Muscle layer of colon (tissue), 2 donors: ENCODE data around the gene BUD13.

Experiments used
- H3K27ac ChIP-seq: one replicate; pipeline ENCODE4 v1.7.0; 2013; ENCODE audit warnings: low read depth, mild to moderate bottlenecking, low read length, moderate library complexity
- H3K27me3 ChIP-seq, 2 donors: one replicate each; pipeline ENCODE4 v1.7.0; 2013; ENCODE audit warnings: low read length in 2 of 2, mild to moderate bottlenecking in 2 of 2; ENCODE audit not compliant: insufficient read depth in 2 of 2, control insufficient read depth in 1 of 2
- H3K36me3 ChIP-seq: one replicate; pipeline ENCODE4 v1.7.0; 2013; ENCODE audit warnings: mild to moderate bottlenecking, low read length; ENCODE audit not compliant: insufficient read depth
- H3K4me1 ChIP-seq: one replicate; pipeline ENCODE4 v1.7.0; 2013; ENCODE audit warnings: mild to moderate bottlenecking, low read length; ENCODE audit not compliant: insufficient read depth
- H3K4me3 ChIP-seq, 2 donors: one replicate each; pipeline ENCODE4 v1.7.0; 2013; ENCODE audit warnings: low read length in 2 of 2, low read depth in 1 of 2, mild to moderate bottlenecking in 1 of 2, moderate library complexity in 1 of 2
- H3K9ac ChIP-seq: one replicate; pipeline ENCODE4 v1.7.0; 2013; ENCODE audit warnings: low read length
- H3K9me3 ChIP-seq: one replicate; pipeline ENCODE4 v1.7.0; 2013; ENCODE audit warnings: mild to moderate bottlenecking, low read length
- donor health status: abdominal sarcoma.
- donor health status: Adenocarcinoma of cecum.

Gene BUD13

GRCh38 chr11:116738975-116739374 is 33.8 kb downstream of the BUD13 start:
- Histone ChIP-seq H3K27me3 (no peaks in the 10 kb centered on the region), H3K27ac (no peak overlapping the region), H3K9ac (no peak overlapping the region), H3K9me3 (no peaks in the 10 kb centered on the region), H3K4me3 (no peak overlapping the region), H3K36me3 (no peaks in the 10 kb centered on the region), H3K4me1 (no peaks in the 10 kb centered on the region)

- Histone ChIP-seq H3K9me3 (no peaks in the 10 kb centered on the region), H3K9ac (no peak overlapping the region), H3K27me3 (peaks cover 0 to 6% of the 10 kb centered on the region in 2 donors), H3K4me1 (no peaks in the 10 kb centered on the region), H3K4me3 (no peak overlapping the region), H3K36me3 (no peaks in the 10 kb centered on the region), H3K27ac (no peak overlapping the region)
Measured at GRCh38 chr11:116736763-116737162, 36.0 kb downstream of the BUD13 start.

- Histone ChIP-seq H3K9me3 (no peaks in the 10 kb centered on the region), H3K9ac (no peak overlapping the region), H3K27ac (no peak overlapping the region), H3K4me1 (no peaks in the 10 kb centered on the region), H3K27me3 (peaks cover 0 to 22% of the 10 kb centered on the region in 2 donors), H3K4me3 (no peak overlapping the region), H3K36me3 (no peaks in the 10 kb centered on the region)
Measured at GRCh38 chr11:116733969-116734508, 38.7 kb downstream of the BUD13 start.

GRCh38 chr11:116733043-116733755 is 39.6 kb downstream of the BUD13 start:
- no peaks in the 10 kb centered on the region for H3K4me1 ChIP-seq

GRCh38 chr11:116732271-116733042 is 40.3 kb downstream of the BUD13 start:
- H3K4me1 ChIP-seq, result no peaks in the 10 kb centered on the region
- no peak overlapping the region for H3K27ac ChIP-seq
- no peak overlapping the region for H3K9ac ChIP-seq
- peaks cover 0 to 22% of the 10 kb centered on the region in 2 donors for H3K27me3 ChIP-seq
- no peak overlapping the region for H3K4me3 ChIP-seq
- no peaks in the 10 kb centered on the region for H3K9me3 ChIP-seq
- no peaks in the 10 kb centered on the region for H3K36me3 ChIP-seq

More at GRCh38 chr11:116733043-116733755, 39.6 kb downstream of the BUD13 start:
- Histone ChIP-seq H3K9me3 (no peaks in the 10 kb centered on the region), H3K4me3 (no peak overlapping the region), H3K27ac (no peak overlapping the region), H3K36me3 (no peaks in the 10 kb centered on the region), H3K27me3 (peaks cover 0 to 22% of the 10 kb centered on the region in 2 donors), H3K9ac (no peak overlapping the region)

GRCh38 chr11:116731821-116732220 is 41.0 kb downstream of the BUD13 start:
- no peak overlapping the region for H3K27ac ChIP-seq
- H3K36me3 ChIP-seq, result no peaks in the 10 kb centered on the region
- H3K27me3 ChIP-seq, result peaks cover 0 to 25% of the 10 kb centered on the region in 2 donors
- H3K4me1 ChIP-seq, result no peaks in the 10 kb centered on the region
- H3K4me3 ChIP-seq, result no peak overlapping the region
- no peak overlapping the region for H3K9ac ChIP-seq
- no peaks in the 10 kb centered on the region for H3K9me3 ChIP-seq

GRCh38 chr11:116731097-116731761 is 41.6 kb downstream of the BUD13 start:
- H3K27ac ChIP-seq, result no peak overlapping the region
- H3K36me3 ChIP-seq, result no peaks in the 10 kb centered on the region
- H3K9me3 ChIP-seq, result no peaks in the 10 kb centered on the region
- no peak overlapping the region for H3K9ac ChIP-seq
- H3K4me3 ChIP-seq, result no peak overlapping the region
- peaks cover 0 to 25% of the 10 kb centered on the region in 2 donors for H3K27me3 ChIP-seq
- H3K4me1 ChIP-seq, result no peaks in the 10 kb centered on the region

GRCh38 chr11:116730601-116731000 is 42.2 kb downstream of the BUD13 start:
- Histone ChIP-seq H3K27ac (no peak overlapping the region), H3K9ac (no peak overlapping the region), H3K27me3 (peaks cover 0 to 25% of the 10 kb centered on the region in 2 donors), H3K4me3 (no peak overlapping the region), H3K4me1 (no peaks in the 10 kb centered on the region), H3K9me3 (no peaks in the 10 kb centered on the region), H3K36me3 (no peaks in the 10 kb centered on the region)

GRCh38 chr11:116730241-116730561 is 42.6 kb downstream of the BUD13 start:
- H3K9ac ChIP-seq, result no peak overlapping the region
- H3K27ac ChIP-seq, result no peak overlapping the region
- H3K27me3 ChIP-seq, result peaks cover 0 to 25% of the 10 kb centered on the region in 2 donors

GRCh38 chr11:116729501-116730240 is 43.1 kb downstream of the BUD13 start:
- no peaks in the 10 kb centered on the region for H3K36me3 ChIP-seq
- H3K9me3 ChIP-seq, result no peaks in the 10 kb centered on the region
- H3K4me1 ChIP-seq, result no peaks in the 10 kb centered on the region
- peaks cover 0 to 25% of the 10 kb centered on the region in 2 donors for H3K27me3 ChIP-seq
- no peak overlapping the region for H3K9ac ChIP-seq
- no peak overlapping the region for H3K27ac ChIP-seq
- no peak overlapping the region for H3K4me3 ChIP-seq

More at GRCh38 chr11:116730241-116730561, 42.6 kb downstream of the BUD13 start:
- H3K4me1 ChIP-seq, result no peaks in the 10 kb centered on the region
- H3K9me3 ChIP-seq, result no peaks in the 10 kb centered on the region
- H3K4me3 ChIP-seq, result no peak overlapping the region
- no peaks in the 10 kb centered on the region for H3K36me3 ChIP-seq

GRCh38 chr11:116727990-116728389 is 44.8 kb downstream of the BUD13 start:
- no peaks in the 10 kb centered on the region for H3K4me1 ChIP-seq
- no peak overlapping the region for H3K27ac ChIP-seq
- H3K9ac ChIP-seq, result no peak overlapping the region
- H3K9me3 ChIP-seq, result no peaks in the 10 kb centered on the region
- peaks cover 0 to 25% of the 10 kb centered on the region in 2 donors for H3K27me3 ChIP-seq
- H3K4me3 ChIP-seq, result no peak overlapping the region
- H3K36me3 ChIP-seq, result no peaks in the 10 kb centered on the region
